Stimulated activated naive CD8-positive, alpha-beta T cell treated with anti-CD3 and anti-CD28 coated beads, Interleukin-15, Interleukin-2, amounts not matched to agents 100 ng/mL and 50 ng/mL, for 24 hours (primary cell): ENCODE measurements around the gene TMEM144.

Experiments used
- H3K27ac Mint-ChIP-seq: one replicate; pipeline ENCODE4 v1.8.0; 2021; ENCODE audit warnings: mild to moderate bottlenecking, mixed read lengths
- H3K27me3 Mint-ChIP-seq: one replicate; pipeline ENCODE4 v1.8.0; 2021; ENCODE audit warnings: mixed read lengths
- H3K36me3 Mint-ChIP-seq: one replicate; pipeline ENCODE4 v1.8.0; 2021; ENCODE audit warnings: low read depth, mixed read lengths
- H3K4me1 Mint-ChIP-seq: one replicate; pipeline ENCODE4 v1.8.0; 2021; ENCODE audit warnings: low read depth, mixed read lengths
- H3K4me3 Mint-ChIP-seq: one replicate; pipeline ENCODE4 v1.8.0; 2021; ENCODE audit warnings: mild to moderate bottlenecking, mixed read lengths
- H3K9me3 Mint-ChIP-seq: one replicate; pipeline ENCODE4 v1.8.0; 2021; ENCODE audit warnings: mixed read lengths

Gene TMEM144

DNA sequence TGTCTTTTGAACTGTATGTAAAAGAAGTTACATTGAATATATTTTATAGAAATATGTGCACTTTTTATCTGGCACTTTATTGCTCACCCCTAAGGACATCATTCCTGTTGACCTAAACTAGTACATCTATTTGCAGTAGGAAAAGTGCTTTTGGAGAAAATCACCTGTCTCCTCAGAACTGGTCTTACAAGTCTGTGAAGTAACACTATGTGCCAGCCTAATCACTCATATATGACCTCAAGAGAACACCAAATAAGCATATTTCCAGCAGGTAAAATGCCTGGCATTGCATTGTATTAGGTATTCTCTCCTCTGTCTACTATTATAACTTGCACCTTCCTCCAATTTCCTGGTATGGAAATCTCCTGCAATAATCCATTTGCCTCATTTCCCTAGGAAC is 33.5 kb upstream of the TMEM144 start:
- H3K36me3 Mint-ChIP-seq, result no peaks in the 10 kb centered on the region
- H3K27me3 Mint-ChIP-seq, result peaks cover 15% of the 10 kb centered on the region
- H3K4me1 Mint-ChIP-seq, result no peaks in the 10 kb centered on the region
- no peak overlapping the region for H3K4me3 Mint-ChIP-seq
- H3K9me3 Mint-ChIP-seq, result no peaks in the 10 kb centered on the region
- no peak overlapping the region for H3K27ac Mint-ChIP-seq

DNA sequence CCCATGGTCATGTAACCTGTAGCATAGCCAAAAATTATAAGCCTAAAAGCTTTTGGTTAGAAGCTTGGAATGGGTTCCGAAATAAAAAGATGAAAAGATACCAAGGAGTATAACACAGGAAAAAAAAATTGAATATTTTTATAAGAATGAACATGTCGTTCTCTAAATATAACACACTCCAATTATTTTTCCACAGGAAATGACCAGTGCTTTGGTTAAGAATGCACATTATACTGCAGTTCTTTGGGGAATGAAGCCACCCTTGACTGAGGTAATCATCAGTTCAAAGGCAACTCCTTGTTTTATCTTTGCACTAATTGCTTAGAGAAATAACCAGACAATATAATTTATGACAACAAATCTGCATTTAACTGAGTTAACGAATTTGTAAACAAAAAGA is 30.8 kb upstream of the TMEM144 start:
- Mint-ChIP-seq H3K4me1 (no peaks in the 10 kb centered on the region), H3K27ac (no peak overlapping the region), H3K4me3 (no peak overlapping the region), H3K9me3 (no peaks in the 10 kb centered on the region), H3K36me3 (no peaks in the 10 kb centered on the region), H3K27me3 (peaks cover 3% of the 10 kb centered on the region)

DNA sequence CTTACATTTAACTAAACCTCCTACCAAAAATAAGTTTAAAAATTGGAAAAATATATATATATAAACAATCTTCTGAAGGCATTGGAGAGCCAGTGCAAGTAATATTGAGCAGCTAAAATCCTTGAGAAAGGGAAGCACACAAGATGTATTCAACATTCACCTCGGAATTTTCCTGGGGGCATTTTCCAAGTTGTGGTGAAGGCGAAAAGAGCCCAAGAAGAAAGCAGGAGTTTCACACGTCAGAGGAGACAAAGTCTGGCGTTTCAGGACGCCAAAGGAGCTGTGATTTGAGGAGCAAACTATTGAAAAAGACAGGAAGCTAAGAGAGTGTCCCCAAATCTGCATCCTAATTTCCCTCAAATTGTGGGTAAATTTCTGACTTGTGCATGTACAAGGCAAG is 28.4 kb upstream of the TMEM144 start:
- no peaks in the 10 kb centered on the region for H3K4me1 Mint-ChIP-seq
- no peaks in the 10 kb centered on the region for H3K27me3 Mint-ChIP-seq
- H3K27ac Mint-ChIP-seq, result no peak overlapping the region
- no peaks in the 10 kb centered on the region for H3K9me3 Mint-ChIP-seq
- no peaks in the 10 kb centered on the region for H3K36me3 Mint-ChIP-seq
- H3K4me3 Mint-ChIP-seq, result no peak overlapping the region

DNA sequence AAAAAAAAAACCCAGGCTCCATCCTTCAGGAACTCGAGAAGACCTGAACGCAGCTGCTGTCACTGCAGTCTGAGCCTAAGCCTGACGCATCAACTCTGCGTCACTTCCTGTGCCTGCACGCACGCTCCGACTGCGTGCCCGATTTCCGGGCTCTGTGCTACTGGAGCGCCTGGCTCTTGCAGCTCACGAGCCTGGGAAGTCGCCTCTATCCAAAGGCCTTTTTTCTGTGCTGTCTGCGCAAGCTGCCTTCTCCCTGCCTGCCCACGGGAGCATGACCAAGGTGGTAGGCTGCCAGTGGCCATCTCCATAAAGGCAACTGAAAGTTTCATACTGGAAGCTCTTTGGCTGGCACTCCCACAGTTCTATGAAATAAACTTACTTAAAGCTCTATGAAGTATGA is 27.6 kb upstream of the TMEM144 start:
- Mint-ChIP-seq H3K27ac (no peak overlapping the region), H3K4me3 (no peak overlapping the region), H3K36me3 (no peaks in the 10 kb centered on the region), H3K27me3 (no peaks in the 10 kb centered on the region), H3K9me3 (no peaks in the 10 kb centered on the region), H3K4me1 (no peaks in the 10 kb centered on the region)

DNA sequence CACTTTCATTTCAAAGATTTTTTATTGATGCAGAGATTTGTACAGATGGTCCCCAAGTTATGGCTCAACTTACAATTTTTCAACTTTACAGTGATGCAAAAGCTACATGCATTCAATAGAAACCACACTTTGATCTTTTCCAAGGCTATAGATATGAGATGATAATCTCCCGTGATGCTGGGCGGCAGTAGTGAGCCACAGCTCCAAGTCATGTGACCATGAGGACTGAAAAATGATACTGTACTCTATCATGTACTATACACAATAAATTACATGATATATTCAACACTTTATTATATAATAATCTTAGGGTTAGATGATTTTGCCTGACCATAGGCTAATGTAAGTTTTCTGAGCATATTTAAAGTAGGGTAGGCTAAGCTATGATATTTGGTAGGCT is 23.5 kb upstream of the TMEM144 start:
- H3K36me3 Mint-ChIP-seq, result no peaks in the 10 kb centered on the region
- no peak overlapping the region for H3K27ac Mint-ChIP-seq
- no peaks in the 10 kb centered on the region for H3K9me3 Mint-ChIP-seq
- no peaks in the 10 kb centered on the region for H3K27me3 Mint-ChIP-seq
- no peak overlapping the region for H3K4me3 Mint-ChIP-seq
- H3K4me1 Mint-ChIP-seq, result no peaks in the 10 kb centered on the region

DNA sequence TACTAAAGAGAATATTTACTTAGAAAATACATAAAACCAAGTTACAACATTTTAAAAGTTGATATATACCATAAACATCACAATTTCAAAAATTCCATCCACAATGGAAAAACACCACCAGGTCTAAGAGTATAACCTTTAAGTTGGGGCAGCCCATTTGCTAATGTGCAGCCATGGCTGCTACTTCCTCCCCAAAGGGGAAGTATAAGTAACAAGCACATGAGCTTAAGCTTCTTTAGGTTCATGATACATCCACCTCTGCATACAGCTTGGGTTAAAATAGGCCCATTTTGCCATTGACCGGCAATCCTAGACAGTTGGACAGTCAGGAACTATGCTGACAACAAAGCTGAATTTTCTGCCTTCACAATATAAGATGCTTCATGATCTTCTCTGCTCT is 20.9 kb upstream of the TMEM144 start:
- Mint-ChIP-seq H3K9me3 (no peaks in the 10 kb centered on the region), H3K4me3 (no peak overlapping the region)

DNA sequence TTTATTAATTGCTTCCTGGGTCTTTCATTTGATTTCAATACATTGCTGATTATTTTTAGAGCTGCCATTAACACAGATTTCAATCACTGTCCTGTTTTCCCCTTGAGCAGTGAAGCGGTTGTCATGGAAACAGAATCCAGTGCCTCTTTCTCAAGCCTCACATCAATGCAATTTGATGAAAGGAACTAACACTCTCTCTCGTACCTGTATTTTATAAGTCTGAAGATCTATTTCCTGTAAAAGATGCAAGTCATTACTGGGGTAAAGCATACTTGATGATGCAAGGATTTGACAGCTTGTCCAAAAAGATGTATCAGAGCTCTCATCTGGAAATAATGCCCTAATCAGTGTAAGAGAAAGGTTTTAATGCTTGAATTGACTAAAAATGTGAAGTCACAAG is 19.6 kb upstream of the TMEM144 start:
- no peak overlapping the region for H3K4me3 Mint-ChIP-seq
- no peaks in the 10 kb centered on the region for H3K4me1 Mint-ChIP-seq
- no peak overlapping the region for H3K27ac Mint-ChIP-seq
- H3K27me3 Mint-ChIP-seq, result no peaks in the 10 kb centered on the region
- no peaks in the 10 kb centered on the region for H3K9me3 Mint-ChIP-seq
- no peaks in the 10 kb centered on the region for H3K36me3 Mint-ChIP-seq

More for the DNA sequence above, 20.9 kb upstream of the TMEM144 start:
- Mint-ChIP-seq H3K27me3 (no peaks in the 10 kb centered on the region), H3K36me3 (no peaks in the 10 kb centered on the region), H3K27ac (no peak overlapping the region), H3K4me1 (no peaks in the 10 kb centered on the region)

DNA sequence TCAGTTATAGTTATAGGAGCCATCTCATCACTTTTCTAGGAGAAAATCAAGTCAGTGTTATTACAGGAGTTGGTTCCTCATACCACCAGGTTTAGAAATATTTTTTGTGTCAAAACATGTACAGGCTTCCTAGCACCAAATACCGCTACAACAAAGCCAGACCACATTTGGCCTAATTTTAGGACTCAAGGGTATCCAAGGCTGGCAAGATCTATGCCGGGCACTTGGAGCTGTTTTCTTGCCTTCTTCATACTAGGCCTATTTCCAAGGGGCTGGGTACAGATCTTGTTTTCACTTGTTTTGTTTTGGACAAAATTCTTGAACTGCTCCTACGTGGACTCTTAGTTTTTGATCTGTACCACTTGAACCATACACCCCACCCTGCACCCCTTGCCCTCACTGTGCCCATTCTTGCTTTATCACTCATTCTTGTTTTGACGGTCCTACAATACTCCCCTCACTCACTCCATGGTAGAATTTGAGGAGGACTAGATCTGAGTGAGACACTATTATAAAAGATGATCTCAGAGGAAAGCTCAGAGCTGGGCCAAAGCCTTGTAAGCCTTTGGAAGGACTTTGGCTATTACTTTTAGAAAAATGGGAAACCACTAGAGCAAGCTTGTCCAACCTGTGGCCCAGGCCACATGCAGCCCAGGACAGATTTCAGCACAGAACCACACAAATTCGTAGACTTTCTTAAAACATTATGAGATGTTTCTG is 17.7 kb upstream of the TMEM144 start:
- H3K4me1 Mint-ChIP-seq, result no peaks in the 10 kb centered on the region
- peaks cover 5% of the 10 kb centered on the region for H3K27me3 Mint-ChIP-seq
- no peak overlapping the region for H3K4me3 Mint-ChIP-seq
- no peak overlapping the region for H3K27ac Mint-ChIP-seq
- no peaks in the 10 kb centered on the region for H3K9me3 Mint-ChIP-seq
- H3K36me3 Mint-ChIP-seq, result no peaks in the 10 kb centered on the region

DNA sequence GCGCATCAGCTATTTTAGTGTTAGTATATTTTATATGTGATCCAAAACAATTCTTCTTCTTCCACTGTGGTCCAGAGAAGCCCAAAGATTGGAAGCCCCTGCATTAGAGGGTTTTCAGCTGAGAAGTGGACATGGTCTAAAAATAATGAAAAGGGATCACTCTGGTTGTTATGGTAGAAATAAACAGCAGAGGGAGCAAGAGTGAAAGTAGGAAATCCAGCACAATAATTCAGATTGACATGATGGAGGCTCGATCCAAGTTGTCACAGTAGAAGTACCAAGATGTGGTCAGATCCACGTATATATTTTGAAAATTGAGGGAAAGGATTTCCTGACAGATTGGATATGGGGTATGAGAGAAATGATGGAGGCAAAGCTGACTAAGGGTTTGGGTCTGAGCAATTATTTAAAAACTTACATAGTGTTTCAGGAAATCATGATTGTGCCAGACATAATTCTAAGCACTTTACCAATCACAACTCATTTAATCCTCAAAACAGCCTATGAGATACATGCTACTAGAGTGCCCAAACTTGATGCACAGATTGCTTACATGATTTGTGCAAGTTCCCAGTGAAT is 17.0 kb upstream of the TMEM144 start:
- H3K27ac Mint-ChIP-seq, result no peak overlapping the region
- H3K4me1 Mint-ChIP-seq, result no peaks in the 10 kb centered on the region
- H3K9me3 Mint-ChIP-seq, result no peaks in the 10 kb centered on the region

DNA sequence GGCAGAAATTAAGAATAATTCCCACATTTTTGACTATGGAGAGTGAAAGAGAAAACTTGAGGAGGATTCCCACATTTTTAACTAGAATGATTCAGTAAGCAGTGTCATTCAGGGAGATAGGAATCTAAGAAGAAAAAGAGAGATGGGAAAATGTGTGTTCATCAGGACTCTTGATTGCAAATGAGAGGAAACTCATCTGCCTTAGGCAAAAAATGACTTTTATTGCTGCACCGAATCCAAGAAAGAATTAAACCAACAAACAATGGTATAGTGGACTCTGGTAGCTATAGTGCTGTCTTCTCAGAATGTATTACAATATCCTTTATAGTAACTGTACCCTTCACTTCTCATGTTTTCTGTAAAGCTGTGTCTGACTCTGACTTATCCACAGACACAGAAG is 15.0 kb upstream of the TMEM144 start:
- Mint-ChIP-seq H3K9me3 (no peaks in the 10 kb centered on the region), H3K4me1 (no peaks in the 10 kb centered on the region), H3K27ac (no peak overlapping the region), H3K36me3 (no peaks in the 10 kb centered on the region), H3K27me3 (peaks cover 5% of the 10 kb centered on the region), H3K4me3 (no peak overlapping the region)

More for the DNA sequence above, 17.0 kb upstream of the TMEM144 start:
- no peak overlapping the region for H3K4me3 Mint-ChIP-seq
- H3K27me3 Mint-ChIP-seq, result peaks cover 5% of the 10 kb centered on the region
- H3K36me3 Mint-ChIP-seq, result no peaks in the 10 kb centered on the region

DNA sequence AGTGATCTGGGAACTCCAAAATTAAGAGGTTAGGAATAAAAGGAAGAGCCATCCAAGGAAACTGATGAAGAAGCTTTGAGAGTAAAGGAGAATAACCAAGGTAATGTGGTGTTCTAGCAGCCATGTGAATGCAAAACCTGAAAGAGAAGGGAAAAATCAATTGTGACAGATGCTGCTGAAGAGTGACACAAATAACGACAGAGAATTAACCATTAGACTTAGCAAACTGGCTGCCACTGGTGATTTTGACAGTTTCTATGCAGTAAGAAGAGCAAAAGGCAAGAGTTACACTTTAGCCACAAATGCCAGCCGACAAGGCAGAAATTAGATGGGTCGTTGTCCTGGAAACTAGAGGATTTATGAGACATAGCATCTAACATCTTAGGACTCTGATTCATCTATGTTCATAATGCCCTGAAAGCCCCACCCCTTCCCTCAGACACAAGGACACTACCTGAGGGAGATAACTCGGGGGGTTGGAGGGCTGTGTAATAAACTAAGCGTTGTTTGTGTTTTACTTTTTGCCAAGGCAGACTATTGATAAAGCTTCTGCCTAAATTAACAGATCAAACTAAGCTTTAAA is 13.0 kb upstream of the TMEM144 start:
- H3K27ac Mint-ChIP-seq, result no peak overlapping the region
- H3K4me3 Mint-ChIP-seq, result no peak overlapping the region
- no peaks in the 10 kb centered on the region for H3K36me3 Mint-ChIP-seq
- no peaks in the 10 kb centered on the region for H3K9me3 Mint-ChIP-seq
- no peaks in the 10 kb centered on the region for H3K4me1 Mint-ChIP-seq
- H3K27me3 Mint-ChIP-seq, result peaks cover 5% of the 10 kb centered on the region

DNA sequence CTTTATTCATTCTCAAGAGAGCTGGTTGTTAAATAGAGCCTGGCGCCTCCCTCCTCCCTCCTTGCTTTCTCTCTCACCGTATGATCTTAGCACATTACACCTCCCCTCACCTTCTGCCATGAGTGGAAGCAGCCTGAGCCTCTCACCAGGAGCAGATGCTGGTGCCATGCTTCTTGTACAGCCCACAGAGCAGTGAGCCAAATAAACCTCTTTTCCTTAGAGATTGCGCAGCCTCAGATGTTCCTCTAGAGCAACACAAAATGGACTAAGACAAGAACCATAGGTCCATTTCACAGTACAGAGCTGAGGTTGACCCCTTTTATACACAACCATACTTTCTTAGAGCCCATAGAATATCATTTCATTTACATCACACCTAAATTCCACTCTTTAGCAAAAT is 10.1 kb upstream of the TMEM144 start:
- H3K4me1 Mint-ChIP-seq, result no peaks in the 10 kb centered on the region
- no peak overlapping the region for H3K4me3 Mint-ChIP-seq

DNA sequence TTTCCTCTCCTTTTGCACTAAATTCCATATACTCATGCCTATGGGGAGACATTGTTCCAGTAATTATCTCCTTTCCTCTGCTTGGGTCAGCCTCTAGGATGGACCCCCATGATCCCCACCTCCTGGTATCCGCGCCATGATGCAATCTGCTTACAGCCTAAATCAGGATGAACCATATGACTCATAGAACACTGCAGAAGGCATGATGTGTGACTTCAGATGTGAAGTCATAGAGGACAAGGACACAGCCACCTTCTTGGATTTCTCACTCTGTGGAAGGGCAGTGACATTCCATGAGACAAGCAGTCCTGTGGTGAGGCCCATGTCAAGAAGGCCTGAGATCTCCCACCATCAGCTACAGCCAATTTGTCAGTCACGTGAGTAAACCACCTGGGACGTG is 9.0 kb upstream of the TMEM144 start:
- Mint-ChIP-seq H3K27ac (no peak overlapping the region), H3K4me3 (no peak overlapping the region), H3K27me3 (peaks cover 5% of the 10 kb centered on the region), H3K4me1 (no peaks in the 10 kb centered on the region), H3K9me3 (no peaks in the 10 kb centered on the region), H3K36me3 (no peaks in the 10 kb centered on the region)

More for the DNA sequence above, 10.1 kb upstream of the TMEM144 start:
- Mint-ChIP-seq H3K27me3 (peaks cover 5% of the 10 kb centered on the region), H3K9me3 (no peaks in the 10 kb centered on the region), H3K27ac (no peak overlapping the region), H3K36me3 (no peaks in the 10 kb centered on the region)

DNA sequence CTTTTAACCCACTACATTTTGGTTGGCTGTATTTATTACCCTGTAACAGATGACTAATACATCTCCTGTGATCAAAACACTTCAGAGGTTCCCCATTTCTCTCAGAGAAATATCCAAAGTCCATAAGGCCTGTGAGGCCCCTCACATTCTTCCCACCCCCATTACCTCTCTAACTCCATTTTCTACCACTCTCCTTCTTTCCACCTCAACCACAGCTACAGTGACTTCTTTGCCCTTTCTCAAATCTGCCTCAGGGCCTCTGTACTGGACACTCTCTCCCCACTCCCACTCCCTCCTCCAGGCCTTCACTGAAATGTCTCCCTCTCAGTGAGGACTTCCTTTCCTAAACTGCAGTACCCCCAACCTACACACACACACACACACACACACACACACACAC is 8.4 kb upstream of the TMEM144 start:
- Mint-ChIP-seq H3K4me3 (no peak overlapping the region), H3K9me3 (no peaks in the 10 kb centered on the region), H3K4me1 (no peaks in the 10 kb centered on the region), H3K27me3 (peaks cover 4% of the 10 kb centered on the region), H3K27ac (no peak overlapping the region), H3K36me3 (no peaks in the 10 kb centered on the region)

DNA sequence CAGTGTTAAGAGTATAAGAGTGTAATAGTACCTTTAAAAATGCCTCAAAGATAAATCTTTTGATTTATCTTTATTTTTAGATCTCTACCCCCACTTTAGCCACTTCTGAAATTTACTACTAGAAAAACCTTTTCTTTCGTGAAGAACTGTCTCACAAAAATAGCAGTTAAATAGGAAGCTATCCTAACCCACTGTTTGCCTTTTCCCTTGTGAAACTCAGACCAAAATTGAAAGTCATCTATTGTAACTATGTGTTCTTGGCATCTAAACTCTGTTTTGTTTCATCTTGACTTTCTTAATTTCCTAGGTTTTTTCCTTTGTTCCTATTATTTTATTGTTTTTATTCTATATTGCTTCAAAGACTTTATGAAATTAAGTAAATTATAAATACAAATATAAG is 7.8 kb upstream of the TMEM144 start:
- H3K9me3 Mint-ChIP-seq, result no peaks in the 10 kb centered on the region
- no peak overlapping the region for H3K27ac Mint-ChIP-seq
- no peaks in the 10 kb centered on the region for H3K4me1 Mint-ChIP-seq
- no peak overlapping the region for H3K4me3 Mint-ChIP-seq
- no peaks in the 10 kb centered on the region for H3K36me3 Mint-ChIP-seq
- H3K27me3 Mint-ChIP-seq, result peaks cover under 1% of the 10 kb centered on the region

DNA sequence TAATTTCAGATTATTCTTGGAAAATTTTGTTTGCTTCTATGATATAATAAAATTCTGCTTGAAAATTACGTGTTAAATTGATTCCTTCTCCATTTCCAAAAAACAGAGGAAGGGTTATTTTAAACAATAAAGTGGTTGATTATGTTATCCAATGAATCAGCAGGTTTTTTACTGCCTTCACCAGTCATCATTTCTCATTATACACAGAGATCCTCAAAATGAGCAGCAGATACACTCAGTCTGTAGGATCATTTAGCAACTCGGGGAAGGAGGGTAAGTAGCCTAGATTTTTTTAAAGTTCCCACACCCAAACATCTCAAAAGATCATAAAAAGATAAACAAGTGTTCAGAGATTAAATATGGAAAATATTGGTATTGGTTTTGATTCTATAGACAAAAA is 6.8 kb upstream of the TMEM144 start:
- Mint-ChIP-seq H3K27ac (no peak overlapping the region), H3K27me3 (peaks cover 10% of the 10 kb centered on the region), H3K4me3 (no peak overlapping the region), H3K9me3 (no peaks in the 10 kb centered on the region), H3K36me3 (no peaks in the 10 kb centered on the region), H3K4me1 (no peaks in the 10 kb centered on the region)
